K562 (cell line): Measurements from ENCODE around the gene RPS19.
A peak's percentile ranks its signal among the peaks of the same experiment; 100 is the strongest.

ENCODE experiments used
- ATF1 ChIP-seq, 2 experiments: fragments of 450-650 bp in 1 of 2; IDR thresholded peaks; 2 replicates each; pipeline ENCODE4 v1.6.1; 2016; ENCODE audit warnings: missing compliant biosample characterization in 1 of 2, missing genetic modification characterization in 1 of 2
- ATF3 ChIP-seq, 2 experiments: fragments of 450-650 bp in 1 of 2; sonication (generic) in 1 of 2; formaldehyde crosslinking in 1 of 2; IDR thresholded peaks in 1 of 2; conservative IDR thresholded peaks in 1 of 2; 2 replicates each; pipeline versions ENCODE4 v1.6.1 to v1.8.1; 2016 to 2023; ENCODE audit warnings: mild to moderate bottlenecking in 2 of 2, moderate library complexity in 2 of 2, inconsistent platforms in 1 of 2, missing genetic modification reagents in 1 of 2
- CTCF ChIP-seq, 3 experiments: IDR thresholded peaks in 2 of 3; conservative IDR thresholded peaks in 1 of 3; 2 replicates each; pipeline ENCODE4 v1.5.1; 2011 to 2012; ENCODE audit warnings: low read length in 3 of 3, mild to moderate bottlenecking in 3 of 3, control low read depth in 2 of 3, improper control_type of control experiment in 1 of 3, inconsistent platforms in 1 of 3, low read depth in 1 of 3, mixed read lengths in 1 of 3, moderate library complexity in 1 of 3; ENCODE audit not compliant: insufficient read depth in 2 of 3
- EP400 ChIP-seq: fragments of 450-650 bp; IDR thresholded peaks from 2 replicates; pipeline ENCODE4 v1.6.1; 2017; ENCODE audit warnings: antibody characterized with exemption, mild to moderate bottlenecking, moderate library complexity
- KHSRP ChIP-seq: fragments of 450-650 bp; IDR thresholded peaks from 2 replicates; pipeline ENCODE4 v1.6.1; 2017
- POLR2A ChIP-seq: fragments of 450-650 bp; conservative IDR thresholded peaks from 2 replicates; pipeline ENCODE4 v1.6.1; 2016
- ZNF184 ChIP-seq: sonication (generic); formaldehyde crosslinking; IDR thresholded peaks from 2 replicates; pipeline ENCODE4 v1.5.0; 2020; ENCODE audit warnings: missing genetic modification reagents
- ZNF589 ChIP-seq: fragments of 200-800 bp; sonication (Bioruptor generic); IDR thresholded peaks from 2 replicates; pipeline ENCODE4 v1.6.1; 2016; ENCODE audit warnings: low read depth, missing genetic modification characterization, missing compliant biosample characterization
- ZNF609 ChIP-seq: sonication (generic); formaldehyde crosslinking; IDR thresholded peaks from 2 replicates; pipeline ENCODE4 v1.8.1; 2023; ENCODE audit warnings: missing genetic modification reagents, mild to moderate bottlenecking, borderline replicate concordance
- ZNF778 ChIP-seq: fragments of 450-650 bp; formaldehyde crosslinking; IDR thresholded peaks from 2 replicates; pipeline ENCODE4 v1.4.0; 2020; ENCODE audit warnings: mild to moderate bottlenecking, moderate library complexity

GRCh38 chr19:41864374-41864773 is 4.3 kb downstream of the RPS19 start:
- TF ChIP-seq KHSRP = no peak
- no peak for TF ChIP-seq ZNF589 (CRISPR knock-in tag)
- no peak for TF ChIP-seq EP400
- TF ChIP-seq ZNF184 (CRISPR knock-in tag) = no peak
- 0 out of 2 replicates have a peak, but pooled peaks have one; percentile 20 for TF ChIP-seq POLR2A
- no peak for TF ChIP-seq ATF3 (IDR thresholded peaks at IDR 0.05)
- no peak for TF ChIP-seq ATF3 (CRISPR knock-in tag; conservative IDR thresholded peaks at IDR 0.05)
- TF ChIP-seq CTCF (IDR thresholded peaks at IDR 0.05 in 2 of 3, conservative IDR thresholded peaks at IDR 0.05 in 1 of 3; ENCODE audit: insufficient read depth in 2 of 3, low read depth in 1 of 3, low read length in 3 of 3) = no peak
- TF ChIP-seq ATF1 (CRISPR knock-in tag; IDR thresholded peaks at IDR 0.05) = no peak
- no peak for TF ChIP-seq ATF1 (tag; IDR thresholded peaks at IDR 0.05)
- no peak for TF ChIP-seq ZNF609 (CRISPR knock-in tag)
- no peak for TF ChIP-seq ZNF778
